GM12878 (cell line): ENCODE measurements around the gene TMCC3. TPM values are rescaled to one million over a fixed set of nuclear protein-coding genes. Genes with fewer than 3 reads are reported as not detected.

Source experiments
- ATAC-seq: fragments of 200-7000 bp; cut with Tn5 transposase; 3 replicates; pipeline ENCODE4 v1.9.1; 2020; ENCODE audit warnings: mild to moderate bottlenecking, moderate library complexity
- BruUV-seq: library from RNA; stranded (reverse); fragments of 400-500 nt; replicated peaks from 2 replicates; lab custom pipeline; 2021; lab: Mats Ljungman, UMichigan
- CTCF ChIA-PET: fragments of 300-600 bp; sonication (Branson Sonifier 250); formaldehyde crosslinking; extraction: SDS; loops from one replicate; lab custom pipeline; 2021; ENCODE audit warnings: inconsistent platforms; lab: Yijun Ruan, JAX
- POLR2A ChIA-PET: fragments of 350-600 bp; formaldehyde crosslinking; extraction: SDS; loops from one replicate; lab custom pipeline; 2021; ENCODE audit warnings: inconsistent platforms; lab: Charles Lee
- RAD21 ChIA-PET: fragments of 300-600 bp; sonication (Branson Sonifier 250); formaldehyde crosslinking; loops from one replicate; lab custom pipeline; 2023; ENCODE audit warnings: antibody characterized with exemption; ENCODE audit not compliant: unreplicated experiment; lab: Charles Lee
- SMC1A ChIA-PET: fragments of 300-600 bp; sonication (Branson Sonifier 250); formaldehyde crosslinking; loops from one replicate; lab custom pipeline; 2023; ENCODE audit not compliant: unreplicated experiment, uncharacterized antibody; lab: Charles Lee
- DNase-seq: peaks from one replicate; pipeline ENCODE4 v3.0.0-alpha.2; 2011; ENCODE audit warnings: low read depth, low spot score
- FAIRE-seq: peaks from 3 replicates; lab custom pipeline; 2011; peaks lifted over from hg19 to GRCh38; lab: Jason Lieb, UNC
- H2AFZ ChIP-seq: 2 replicates; pipeline ENCODE4 v1.6.0; 2011; ENCODE audit warnings: low read depth, low read length, control low read depth; ENCODE audit not compliant: control insufficient read depth
- H3K27ac ChIP-seq: 2 replicates; pipeline ENCODE4 v1.5.1; 2011; ENCODE audit warnings: control low read depth; ENCODE audit not compliant: control insufficient read depth, insufficient read depth
- H3K27me3 ChIP-seq, 2 experiments: replicated peaks in 1 of 2; 2 replicates each; pipeline versions ENCODE4 v1.6.0 to v1.6.1; 2011; ENCODE audit warnings: low read length in 1 of 2; ENCODE audit not compliant: control insufficient read depth in 2 of 2, insufficient read depth in 2 of 2
- H3K36me3 ChIP-seq, 2 experiments: 2 replicates each; pipeline ENCODE4 v1.5.1; 2011; ENCODE audit warnings: low read length in 1 of 2; ENCODE audit not compliant: control insufficient read depth in 2 of 2, insufficient read depth in 2 of 2
- H3K4me1 ChIP-seq: 2 replicates; pipeline ENCODE4 v1.6.1; 2011; ENCODE audit warnings: mild to moderate bottlenecking, low read length, moderate library complexity, mixed read lengths; ENCODE audit not compliant: control insufficient read depth, insufficient read depth
- H3K4me2 ChIP-seq: 2 replicates; pipeline ENCODE4 v1.6.0; 2011; ENCODE audit warnings: control low read depth; ENCODE audit not compliant: control insufficient read depth, insufficient read depth
- H3K4me3 ChIP-seq: fragments of 200-600 bp; sonication (generic); 2 replicates; pipeline ENCODE4 v1.5.1; 2016
- H3K79me2 ChIP-seq: 2 replicates; pipeline ENCODE4 v1.6.0; 2011; ENCODE audit warnings: low read length; ENCODE audit not compliant: control insufficient read depth, insufficient read depth
- H3K9ac ChIP-seq: 2 replicates; pipeline ENCODE4 v1.8.0; 2011; ENCODE audit warnings: low read length, control low read depth, mixed read lengths; ENCODE audit not compliant: control insufficient read depth, insufficient read depth
- H3K9me3 ChIP-seq: replicated peaks from 3 replicates; pipeline ENCODE4 v1.5.1; 2011; ENCODE audit warnings: mild to moderate bottlenecking, low read length; ENCODE audit not compliant: control insufficient read depth, insufficient read depth
- H4K20me1 ChIP-seq: 2 replicates; pipeline ENCODE4 v1.6.0; 2011; ENCODE audit not compliant: control insufficient read depth, insufficient read depth
- BMI1 ChIP-seq: fragments of 450-650 bp; IDR thresholded peaks from 2 replicates; pipeline ENCODE4 v1.6.1; 2016; ENCODE audit warnings: mild to moderate bottlenecking, moderate library complexity, borderline replicate concordance
- BRCA1 ChIP-seq: IDR thresholded peaks from 2 replicates; pipeline ENCODE4 v1.6.1; 2011; ENCODE audit warnings: low read depth, low read length, improper control_type of control experiment
- CBX5 ChIP-seq: sonication (generic); IDR thresholded peaks from 2 replicates; pipeline ENCODE4 v1.6.1; 2016; ENCODE audit warnings: low read depth, moderate library complexity, mild to moderate bottlenecking, inconsistent platforms
- CUX1 ChIP-seq: IDR thresholded peaks from 2 replicates; pipeline ENCODE4 v1.6.1; 2012; ENCODE audit warnings: improper control_type of control experiment, low read depth, low read length; ENCODE audit not compliant: insufficient replicate concordance
- EP300 ChIP-seq, 2 experiments: fragments of 150-350 bp in 1 of 2; IDR thresholded peaks; 2 replicates each; pipeline ENCODE4 v1.6.1; 2011 to 2012; ENCODE audit warnings: low read depth in 2 of 2, low read length in 2 of 2, borderline replicate concordance in 1 of 2, improper control_type of control experiment in 1 of 2, inconsistent platforms in 1 of 2; ENCODE audit not compliant: control insufficient read depth in 1 of 2
- IKZF2 ChIP-seq, 2 experiments: fragments of 450-650 bp; IDR thresholded peaks; 2 replicates each; pipeline ENCODE4 v1.6.1; 2017; ENCODE audit warnings: mild to moderate bottlenecking in 2 of 2, moderate library complexity in 2 of 2
- NFYA ChIP-seq: IDR thresholded peaks from 2 replicates; pipeline ENCODE4 v1.6.1; 2011; ENCODE audit warnings: low read depth, mild to moderate bottlenecking, low read length, improper control_type of control experiment, borderline replicate concordance
- PKNOX1 ChIP-seq: fragments of 450-650 bp; IDR thresholded peaks from 2 replicates; pipeline ENCODE4 v1.6.1; 2016; ENCODE audit warnings: mild to moderate bottlenecking
- RBBP5 ChIP-seq: fragments of 200-600 bp; sonication (generic); conservative IDR thresholded peaks from 2 replicates; pipeline ENCODE4 v1.6.1; 2016
- RCOR1 ChIP-seq: conservative IDR thresholded peaks from 2 replicates; pipeline ENCODE4 v1.6.1; 2012; ENCODE audit warnings: low read depth, low read length, improper control_type of control experiment
- RELA ChIP-seq: fragments of 450-650 bp; IDR thresholded peaks from 2 replicates; pipeline ENCODE4 v1.8.0; 2014; ENCODE audit warnings: borderline replicate concordance; ENCODE audit not compliant: partially characterized antibody
- RUNX3 ChIP-seq: IDR thresholded peaks from 2 replicates; pipeline ENCODE4 v1.6.1; 2012; ENCODE audit warnings: low read length, inconsistent platforms
- SUZ12 ChIP-seq: fragments of 200-600 bp; sonication (generic); IDR thresholded peaks from one replicate; pipeline ENCODE4 v1.6.1; 2018; ENCODE audit warnings: antibody characterized with exemption, mild to moderate bottlenecking; ENCODE audit not compliant: unreplicated experiment
- TCF3 ChIP-seq: IDR thresholded peaks from 2 replicates; pipeline ENCODE4 v1.6.1; 2012; ENCODE audit warnings: low read depth, mild to moderate bottlenecking, low read length, borderline replicate concordance; ENCODE audit not compliant: insufficient read depth
- USF1 ChIP-seq: IDR thresholded peaks from 2 replicates; pipeline ENCODE4 v1.6.1; 2011; ENCODE audit warnings: borderline replicate concordance, low read depth, mild to moderate bottlenecking, moderate library complexity, mixed read lengths, low read length; ENCODE audit not compliant: insufficient read depth; ENCODE audit errors: extremely low read length
- WGBS: methylation state at CpG from one replicate; pipeline ENCODE4 v1.1.6; 2016; ENCODE audit warnings: low lambda C conversion rate; ENCODE audit not compliant: insufficient replicate concordance, insufficient coverage; ENCODE audit errors: missing lambda C conversion rate; 5-methylcytosine and 5-hydroxymethylcytosine counted together
- in situ Hi-C: fragments of 300-500 bp; cut with MboI; formaldehyde crosslinking; loops from 9 replicates; pipeline ENCODE4 v1.14.3; 2018; ENCODE audit warnings: mixed read lengths
- intact Hi-C: fragments of 100-400 bp; cut with micrococcal nuclease; formaldehyde crosslinking; loops from one replicate; pipeline ENCODE4 v1.14.2; 2022; ENCODE audit not compliant: unreplicated experiment
- polyA plus RNA-seq, 11 experiments: library from polyadenylated mRNA; depleted of rRNA in 4 of 11; unstranded in 6 of 11; stranded (reverse) in 5 of 11; fragments of >200 nt; fragmentation: Nextera tagmentation in 4 of 11; fragmentation: Illumina TruSeq in 1 of 11; extraction: Ambion mirVana in 4 of 11; extraction: Trizol in 1 of 11; gene quantifications; 1 replicate in 1 of 11; 2 replicates in 10 of 11; pipeline versions ENCODE4 v1.2.1 to v1.2.3, GENCODE V29; 2011 to 2016; ENCODE audit warnings: inconsistent platforms in 2 of 11, missing spikeins in 2 of 11, low read depth in 1 of 11
- total RNA-seq, 4 experiments: library from RNA; depleted of rRNA in 3 of 4; stranded (reverse); fragments of >200 nt in 3 of 4; fragmentation: Illumina TruSeq in 1 of 4; extraction: Trizol in 1 of 4; gene quantifications; 2 replicates each; pipeline versions ENCODE4 v1.2.1 to v1.2.3, GENCODE V29; 2013 to 2021

TMCC3 gene
- total and polyA plus RNA-seq, 10 of the 15 experiments (the other 5 are each of a cell fraction or from before 2014, with no cell fraction given): 5.8 to 29.8 (median 12.6) TPM

GRCh38 chr12:94544355-94544754 is 106.0 kb downstream of the TMCC3 start:
- ChIA-PET SMC1A (interaction anchor here (0.9 to 6.6 kb wide), 3 partner anchors 330 to 528 kb away, joined by 3 to 62 read pairs (median 4); no protein-coding TSS in a partner anchor), POLR2A (no interaction called here), RAD21 (interaction anchor here (1.6 kb wide), 1 partner anchor 331 kb away, joined by 13 read pairs; no protein-coding TSS in a partner anchor), CTCF (interaction anchor here (1.0 to 3.6 kb wide), 2 partner anchors 19 to 331 kb away, joined by 3 to 43 read pairs; no protein-coding TSS in a partner anchor)
- ATAC-seq: no peak
- Histone ChIP-seq H3K27me3 (no peaks in the 10 kb centered on the region), H3K4me1 (no peaks in the 10 kb centered on the region), H3K36me3 (no peaks in the 10 kb centered on the region), H3K79me2 (no peaks in the 10 kb centered on the region), H3K9me3 (peaks cover 13% of the 10 kb centered on the region; the same call in 2 of the 3 replicates), H4K20me1 (no peaks in the 10 kb centered on the region), H3K9ac (no peak overlapping the region), H3K4me2 (no peak overlapping the region), H2AFZ (no peak overlapping the region), H3K4me3 (no peak overlapping the region), H3K27ac (no peak overlapping the region)
- no peak for FAIRE-seq
- in situ Hi-C loops: no loop called here
- no peak for DNase-seq
- intact Hi-C loops: loop anchor here (10.0 kb wide), 2 partner anchors 530 to 990 kb away; partner anchors contain the start of gene NR2C1
- BruUV-seq: no TSS peak
- WGBS: 77% methylated on average over 4 of the region's 4 CpGs
- no peak for TF ChIP-seq TCF3
- no peak for TF ChIP-seq EP300 (IDR thresholded peaks at IDR 0.05; ENCODE audit: borderline replicate concordance in 1 of 2, control insufficient read depth in 1 of 2, low read depth in 2 of 2, low read length in 2 of 2)
- no peak for TF ChIP-seq RCOR1
- no peak for TF ChIP-seq PKNOX1
- TF ChIP-seq CBX5: no peak
- TF ChIP-seq USF1: no peak
- TF ChIP-seq IKZF2 (IDR thresholded peaks at IDR 0.05): no peak
- no peak for TF ChIP-seq RBBP5
- TF ChIP-seq RUNX3: no peak
- no peak for TF ChIP-seq NFYA
- TF ChIP-seq BMI1: no peak
- TF ChIP-seq RELA: no peak
- no peak for TF ChIP-seq BRCA1
- no peak for TF ChIP-seq SUZ12
- TF ChIP-seq CUX1: no peak
